ENCODE results near the gene GPC2. TPM values are rescaled to one million over a fixed set of nuclear protein-coding genes. Genes with fewer than 3 reads are reported as not detected.
"Not testable (repeated sequence)": the region's sequence is repeated elsewhere in the genome, so short reads cannot be mapped to it uniquely, and the experiment has no call there.

The GPC2 gene
- total RNA-seq, 4 donors from 2014 or later, result 7.3 to 45.4 (median 14.8) TPM

- TF ChIP-seq POLR2A (IDR thresholded peaks at IDR 0.05) (no peak), CTCF (IDR thresholded peaks at IDR 0.05) (no peak), EP300 (IDR thresholded peaks at IDR 0.05) (no peak), POLR2AphosphoS5 (IDR thresholded peaks at IDR 0.05) (no peak)
- H3K27ac ChIP-seq, result peak overlapping the region; percentile 25
- H3K36me3 ChIP-seq, result no peaks in the 10 kb centered on the region
- no peak for DNase-seq (ENCODE audit: low spot score in 2 of 2)
- H3K4me3 ChIP-seq, result no peak overlapping the region
- no peaks in the 10 kb centered on the region for H3K27me3 ChIP-seq
- H3K4me1 ChIP-seq, result no peaks in the 10 kb centered on the region
- no peaks in the 10 kb centered on the region for H3K9me3 ChIP-seq
- WGBS, result 31% methylated on average over 3 of the region's 3 CpGs
Measured at GRCh38 chr7:100141555-100141949, 35.6 kb downstream of the GPC2 start.

GRCh38 chr7:100137851-100138760 is 39.1 kb downstream of the GPC2 start:
- TF ChIP-seq EP300 (IDR thresholded peaks at IDR 0.05) (no peak), POLR2A (IDR thresholded peaks at IDR 0.05) (no peak), POLR2AphosphoS5 (IDR thresholded peaks at IDR 0.05) (no peak), CTCF (IDR thresholded peaks at IDR 0.05) (no peak)
- no peaks in the 10 kb centered on the region for H3K4me1 ChIP-seq
- H3K36me3 ChIP-seq, result no peaks in the 10 kb centered on the region
- H3K27me3 ChIP-seq, result no peaks in the 10 kb centered on the region
- H3K9me3 ChIP-seq, result no peaks in the 10 kb centered on the region
- no peak overlapping the region for H3K4me3 ChIP-seq
- no peak overlapping the region for H3K27ac ChIP-seq
- no peak for DNase-seq (ENCODE audit: low spot score in 2 of 2)
- WGBS, result 67% methylated on average over 13 of the region's 13 CpGs

- TF ChIP-seq POLR2AphosphoS5 (IDR thresholded peaks at IDR 0.05), result no peak
- TF ChIP-seq CTCF (IDR thresholded peaks at IDR 0.05), result peak; percentile 86 to 88
- TF ChIP-seq EP300 (IDR thresholded peaks at IDR 0.05), result no peak
- no peak overlapping the region for H3K27ac ChIP-seq
- 35% methylated on average over 3 of the region's 3 CpGs for WGBS
- no peak for DNase-seq (ENCODE audit: low spot score in 2 of 2)
- H3K9me3 ChIP-seq, result no peaks in the 10 kb centered on the region
- no peak overlapping the region for H3K4me3 ChIP-seq
- peaks cover 18% of the 10 kb centered on the region for H3K4me1 ChIP-seq
- no peaks in the 10 kb centered on the region for H3K27me3 ChIP-seq
- no peaks in the 10 kb centered on the region for H3K36me3 ChIP-seq
Measured at GRCh38 chr7:100132697-100133151, 44.5 kb downstream of the GPC2 start.

GRCh38 chr7:100132126-100132525 is 45.1 kb downstream of the GPC2 start:
- DNase-seq (ENCODE audit: low spot score in 2 of 2), result no peak
- WGBS, result 57% methylated on average over 7 of the region's 7 CpGs
- H3K36me3 ChIP-seq, result no peaks in the 10 kb centered on the region
- peaks cover 22% of the 10 kb centered on the region for H3K4me1 ChIP-seq
- TF ChIP-seq EP300 (IDR thresholded peaks at IDR 0.05) (no peak), POLR2A (IDR thresholded peaks at IDR 0.05) (no peak), POLR2AphosphoS5 (IDR thresholded peaks at IDR 0.05) (no peak), CTCF (IDR thresholded peaks at IDR 0.05) (no peak)
- no peak overlapping the region for H3K27ac ChIP-seq
- H3K9me3 ChIP-seq, result no peaks in the 10 kb centered on the region
- H3K4me3 ChIP-seq, result no peak overlapping the region
- H3K27me3 ChIP-seq, result no peaks in the 10 kb centered on the region

- TF ChIP-seq POLR2A (IDR thresholded peaks at IDR 0.05) (no peak), EP300 (IDR thresholded peaks at IDR 0.05) (no peak), CTCF (IDR thresholded peaks at IDR 0.05) (peak; percentile 72 to 81)
- peak in 1 of 2 donors; percentile 84 for DNase-seq (ENCODE audit: low spot score in 2 of 2)
- H3K4me3 ChIP-seq, result peak overlapping the region; percentile 21
- no peaks in the 10 kb centered on the region for H3K27me3 ChIP-seq
- WGBS, result 12% methylated on average over 24 of the region's 24 CpGs
- no peak overlapping the region for H3K27ac ChIP-seq
- no peaks in the 10 kb centered on the region for H3K36me3 ChIP-seq
- H3K9me3 ChIP-seq, result no peaks in the 10 kb centered on the region
- H3K4me1 ChIP-seq, result peaks cover 29% of the 10 kb centered on the region
Measured at GRCh38 chr7:100130608-100131453, 46.4 kb downstream of the GPC2 start.

GRCh38 chr7:100130220-100130607 is 47.0 kb downstream of the GPC2 start:
- 83% methylated on average over 1 of the region's 1 CpG for WGBS
- H3K27ac ChIP-seq, result not testable (repeated sequence)
- H3K4me1 ChIP-seq, result peaks cover 35% of the 10 kb centered on the region

More at GRCh38 chr7:100130220-100130607, 47.0 kb downstream of the GPC2 start:
- H3K36me3 ChIP-seq; DNase-seq (ENCODE audit: low spot score in 2 of 2); H3K4me3 ChIP-seq; H3K9me3 ChIP-seq; H3K27me3 ChIP-seq: not testable (repeated sequence)
